ENCODE data around the gene SLCO4A1.

SLCO4A1 gene

DNA sequence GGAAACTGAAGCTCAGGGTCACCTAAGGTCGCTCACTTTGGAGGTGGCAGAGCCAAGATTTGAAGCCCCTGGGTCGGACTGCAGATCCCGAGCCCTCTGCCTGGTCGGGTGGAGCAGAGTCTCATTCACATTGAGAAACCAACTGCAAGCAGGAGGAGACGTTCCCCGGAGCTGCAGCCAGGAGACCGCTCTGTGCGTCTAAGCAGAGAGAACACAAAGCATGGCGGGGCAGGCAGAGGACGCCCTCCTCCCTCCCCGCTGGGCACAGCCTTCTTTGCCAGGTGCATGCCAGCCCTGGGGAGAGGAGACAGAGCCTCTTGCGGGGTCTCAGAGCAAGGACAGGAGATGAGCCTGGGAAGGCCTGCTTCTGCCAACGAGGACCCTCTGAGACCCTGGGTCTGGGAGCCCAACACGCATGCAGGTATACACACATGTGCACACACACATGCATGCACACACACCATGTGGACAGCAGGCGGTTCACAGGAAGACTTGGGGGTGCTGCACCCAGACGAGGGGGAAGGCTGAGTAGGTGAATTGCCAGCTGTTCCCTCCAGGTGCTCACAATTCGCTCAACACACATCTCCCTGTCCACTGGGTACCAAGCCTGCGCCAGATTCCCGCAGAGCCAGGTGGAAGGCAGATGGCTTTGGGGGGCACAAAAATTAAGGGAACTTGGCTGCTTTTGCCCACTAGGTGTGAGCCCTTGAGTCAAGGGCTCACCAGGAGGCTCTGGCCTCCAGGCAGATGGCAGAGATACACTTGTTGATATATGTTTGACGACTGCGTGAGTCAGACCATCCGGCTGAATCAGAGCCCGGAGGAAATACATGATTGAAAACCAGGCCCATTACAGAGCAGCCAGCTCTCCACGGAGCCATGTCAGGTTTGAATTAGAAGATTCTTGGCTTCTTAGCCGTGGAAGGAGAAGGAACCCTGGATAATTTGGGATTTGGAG, 60.9 kb downstream of the SLCO4A1 start:
- no peak for DNase-seq

DNA sequence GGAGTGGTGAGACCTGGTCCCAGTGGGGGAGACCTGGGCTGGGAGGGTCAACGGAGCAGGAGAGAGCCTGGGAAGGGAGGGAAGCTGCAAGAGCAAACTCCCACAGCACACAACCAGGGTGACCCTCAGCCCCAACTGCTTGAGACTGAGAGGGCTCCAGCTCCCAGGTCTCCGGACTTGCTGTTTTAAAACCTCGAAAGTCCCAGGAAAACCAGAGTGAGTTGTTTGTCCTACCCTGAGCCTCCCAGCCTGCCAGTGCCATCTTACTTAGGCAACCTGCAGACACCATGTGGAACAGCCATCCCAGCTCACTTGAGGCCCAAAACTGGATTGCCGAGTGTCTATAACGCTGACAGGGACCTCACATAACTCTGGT, 61.5 kb downstream of the SLCO4A1 start:
- DNase-seq = no peak

DNA sequence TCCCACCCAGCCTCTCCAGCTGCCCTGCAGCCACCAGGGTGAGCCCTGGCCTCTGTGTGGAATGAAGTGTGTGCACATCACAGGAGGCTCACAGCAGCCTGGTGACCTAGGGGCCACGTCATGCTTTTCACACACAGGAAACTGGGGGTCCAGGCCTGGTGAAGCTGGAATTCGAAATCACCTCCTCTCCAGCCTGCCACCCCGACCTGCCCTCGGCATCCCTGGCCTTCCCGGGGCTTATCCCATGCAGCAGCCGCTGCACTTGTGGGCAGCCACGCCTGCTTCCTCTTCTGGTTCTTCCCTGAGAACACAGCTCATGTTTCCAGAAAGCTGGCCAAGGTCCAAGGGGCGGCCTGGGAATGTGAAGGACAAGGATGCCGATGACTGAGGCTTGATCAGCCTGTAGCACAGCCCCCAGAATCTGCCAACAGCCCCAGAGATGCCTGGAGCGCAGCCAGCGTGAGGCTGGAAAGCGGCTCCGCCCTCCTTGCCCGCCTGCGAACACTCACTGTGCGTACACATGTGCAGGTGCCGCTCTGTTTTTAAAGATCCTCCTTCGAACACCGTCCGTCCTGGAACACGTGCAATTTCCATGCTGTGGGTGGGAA, 62.1 kb downstream of the SLCO4A1 start:
- DNase-seq = peak; percentile 75

DNA sequence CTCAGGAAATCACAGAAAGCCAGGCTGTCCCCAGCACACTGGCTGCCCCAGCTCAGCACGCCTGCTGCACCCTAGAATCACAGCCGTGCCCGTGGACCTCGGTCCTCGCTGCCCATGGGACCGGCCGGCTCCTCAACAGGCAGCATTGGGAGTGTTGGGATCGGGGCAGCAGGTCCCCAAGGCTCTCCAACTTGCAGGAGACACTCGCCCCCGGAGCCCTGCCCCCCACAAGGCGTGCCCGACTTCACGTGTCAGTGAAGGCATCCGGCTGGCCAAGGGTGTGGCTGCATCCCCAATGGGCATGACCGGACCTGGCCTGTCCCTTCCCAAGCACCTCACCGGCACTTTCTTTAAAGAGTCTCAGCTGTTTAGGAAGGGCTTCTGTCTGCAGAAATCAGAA, 63.3 kb downstream of the SLCO4A1 start:
- DNase-seq = no peak

DNA sequence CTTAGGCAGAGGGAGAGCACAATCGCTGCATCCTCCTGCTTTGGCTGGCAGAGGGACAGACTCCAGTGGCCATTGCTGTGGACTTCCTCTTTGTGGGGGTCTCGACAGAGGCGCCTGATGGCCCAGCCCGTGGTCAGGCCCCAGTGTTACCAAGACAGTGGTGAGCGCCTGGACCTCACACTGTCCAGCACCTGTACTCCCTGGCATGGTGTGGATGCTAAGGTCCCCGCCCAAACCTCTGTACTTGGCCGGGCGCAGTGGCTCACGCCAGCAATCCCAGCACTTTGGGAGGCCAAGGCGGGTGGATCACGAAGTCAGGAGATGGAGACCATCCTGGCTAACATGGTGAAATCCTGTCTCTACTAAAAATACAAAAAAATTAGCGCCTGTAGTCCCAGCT, 64.0 kb downstream of the SLCO4A1 start:
- DNase-seq = no peak

DNA sequence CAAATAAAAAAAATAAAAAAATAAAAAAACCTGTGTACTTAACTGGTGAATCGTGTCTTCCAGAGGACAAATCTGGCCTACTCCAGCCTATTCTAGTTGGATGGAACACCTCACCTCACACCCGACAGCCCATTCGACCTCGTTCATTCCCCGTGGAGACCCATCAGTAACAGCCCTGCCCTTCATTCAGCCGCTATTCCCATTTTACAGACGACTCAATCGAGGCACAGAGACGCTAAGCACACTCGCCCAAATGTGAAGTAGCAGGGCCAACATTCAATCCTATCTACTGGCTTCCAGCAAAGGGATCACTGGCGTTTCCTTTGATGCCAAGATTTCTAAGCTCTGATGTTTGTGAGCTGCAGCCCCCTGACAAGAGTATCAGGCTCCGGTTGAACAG, 64.6 kb downstream of the SLCO4A1 start:
- no peak for DNase-seq

DNA sequence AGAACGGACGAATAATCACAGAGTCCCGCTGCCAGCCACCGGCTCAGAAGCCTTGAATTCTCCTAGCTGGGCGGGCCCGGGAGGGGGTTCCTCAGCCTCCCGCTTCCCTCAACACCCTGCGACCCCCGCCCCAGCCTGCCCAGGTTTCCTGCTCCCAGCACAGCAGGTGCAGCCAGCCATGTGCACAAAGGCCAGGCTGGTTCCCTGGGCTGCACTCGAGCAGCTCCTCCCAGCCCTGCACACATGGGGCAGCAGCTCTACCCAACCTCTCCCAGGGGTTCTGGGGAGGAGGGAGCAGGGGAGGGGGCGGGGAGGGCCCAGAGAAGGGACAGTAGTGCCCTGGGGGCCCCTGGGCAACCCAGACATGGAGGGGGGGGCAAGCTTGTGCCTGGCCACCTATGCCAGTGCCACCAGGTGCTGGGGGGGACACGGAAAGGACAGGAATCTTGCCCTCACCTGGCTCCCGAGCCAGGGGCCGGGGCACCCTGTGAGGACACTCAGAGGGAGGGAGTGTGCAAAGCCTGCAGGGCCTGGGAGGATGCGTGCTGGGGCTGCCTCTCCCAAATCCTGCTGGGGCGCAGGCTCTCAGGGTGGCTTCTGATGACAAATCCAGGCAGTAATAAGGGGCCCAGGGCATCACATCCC, 65.1 kb downstream of the SLCO4A1 start:
- no peak for DNase-seq

DNA sequence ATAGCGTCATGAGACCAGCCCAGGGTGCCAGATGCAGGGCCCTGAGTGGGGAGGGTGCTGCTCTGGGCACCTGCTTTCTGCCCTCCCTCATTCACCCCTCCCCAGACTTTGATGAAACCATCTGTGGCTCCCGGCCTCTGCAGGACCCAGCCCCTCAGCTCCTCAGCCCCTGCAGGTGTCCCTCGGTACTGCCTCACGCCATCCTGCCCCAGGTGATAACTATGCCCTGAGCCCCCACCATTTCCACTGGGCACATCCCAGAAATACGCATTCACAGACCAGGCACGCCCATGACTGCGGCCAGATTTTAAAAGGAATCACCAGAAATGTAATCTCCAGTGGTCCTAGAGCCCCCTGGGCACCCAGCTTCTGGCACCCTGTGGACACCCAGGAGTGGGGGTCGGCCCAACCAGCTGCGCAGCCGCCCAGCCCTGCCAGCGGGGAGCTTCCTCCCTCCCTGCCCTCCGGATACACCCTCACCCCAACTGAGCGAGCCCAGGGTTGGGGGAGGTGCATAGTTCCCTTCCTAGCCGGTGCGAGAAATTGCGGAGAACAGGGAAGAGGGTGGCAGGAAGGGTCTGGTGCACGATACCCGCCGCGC, 65.7 kb downstream of the SLCO4A1 start:
- DNase-seq = no peak

DNA sequence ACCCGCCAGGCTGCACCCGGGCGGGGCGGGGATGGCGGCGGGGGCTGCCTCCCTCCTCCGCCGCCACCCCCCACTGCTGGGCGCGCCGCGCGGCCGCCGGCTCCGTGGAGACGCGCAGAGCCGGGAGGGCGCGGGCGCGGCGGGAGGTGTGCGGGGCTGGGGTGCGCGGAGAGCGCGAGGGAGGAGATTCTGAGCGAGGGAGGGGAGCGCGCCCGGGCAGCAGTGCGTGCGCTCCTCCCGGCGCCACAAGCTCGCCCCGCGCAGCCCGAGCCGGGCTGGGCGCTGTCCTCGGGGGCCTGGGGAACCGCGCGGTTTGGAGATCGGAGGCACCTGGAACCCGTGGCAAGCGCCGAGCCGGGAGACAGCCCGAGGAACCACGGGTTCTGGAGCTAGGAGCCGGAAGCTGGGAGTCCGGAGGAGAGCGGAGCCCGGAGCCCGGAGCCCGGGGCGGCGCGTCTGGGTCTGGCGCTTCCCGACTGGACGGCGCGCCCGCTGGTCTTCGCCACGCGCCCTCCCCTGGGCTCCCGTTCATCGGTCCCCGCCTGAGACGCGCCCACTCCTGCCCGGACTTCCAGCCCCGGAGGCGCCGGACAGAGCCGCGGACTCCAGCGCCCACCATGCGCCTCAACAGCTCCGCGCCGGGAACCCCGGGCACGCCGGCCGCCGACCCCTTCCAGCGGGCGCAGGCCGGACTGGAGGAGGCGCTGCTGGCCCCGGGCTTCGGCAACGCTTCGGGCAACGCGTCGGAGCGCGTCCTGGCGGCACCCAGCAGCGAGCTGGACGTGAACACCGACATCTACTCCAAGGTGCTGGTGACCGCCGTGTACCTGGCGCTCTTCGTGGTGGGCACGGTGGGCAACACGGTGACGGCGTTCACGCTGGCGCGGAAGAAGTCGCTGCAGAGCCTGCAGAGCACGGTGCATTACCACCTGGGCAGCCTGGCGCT, 66.6 kb downstream of the SLCO4A1 start, which contains the start of gene NTSR1:
Gene NTSR1, plus strand, starts transcription at position 246 of the 946 bp plus-strand sequence. Its CDS starts 372 bp downstream, at position 618.
- no peak for DNase-seq

DNA sequence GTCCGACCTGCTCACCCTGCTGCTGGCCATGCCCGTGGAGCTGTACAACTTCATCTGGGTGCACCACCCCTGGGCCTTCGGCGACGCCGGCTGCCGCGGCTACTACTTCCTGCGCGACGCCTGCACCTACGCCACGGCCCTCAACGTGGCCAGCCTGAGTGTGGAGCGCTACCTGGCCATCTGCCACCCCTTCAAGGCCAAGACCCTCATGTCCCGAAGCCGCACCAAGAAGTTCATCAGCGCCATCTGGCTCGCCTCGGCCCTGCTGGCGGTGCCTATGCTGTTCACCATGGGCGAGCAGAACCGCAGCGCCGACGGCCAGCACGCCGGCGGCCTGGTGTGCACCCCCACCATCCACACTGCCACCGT, 67.2 kb downstream of the SLCO4A1 start:
- DNase-seq = no peak

DNA sequence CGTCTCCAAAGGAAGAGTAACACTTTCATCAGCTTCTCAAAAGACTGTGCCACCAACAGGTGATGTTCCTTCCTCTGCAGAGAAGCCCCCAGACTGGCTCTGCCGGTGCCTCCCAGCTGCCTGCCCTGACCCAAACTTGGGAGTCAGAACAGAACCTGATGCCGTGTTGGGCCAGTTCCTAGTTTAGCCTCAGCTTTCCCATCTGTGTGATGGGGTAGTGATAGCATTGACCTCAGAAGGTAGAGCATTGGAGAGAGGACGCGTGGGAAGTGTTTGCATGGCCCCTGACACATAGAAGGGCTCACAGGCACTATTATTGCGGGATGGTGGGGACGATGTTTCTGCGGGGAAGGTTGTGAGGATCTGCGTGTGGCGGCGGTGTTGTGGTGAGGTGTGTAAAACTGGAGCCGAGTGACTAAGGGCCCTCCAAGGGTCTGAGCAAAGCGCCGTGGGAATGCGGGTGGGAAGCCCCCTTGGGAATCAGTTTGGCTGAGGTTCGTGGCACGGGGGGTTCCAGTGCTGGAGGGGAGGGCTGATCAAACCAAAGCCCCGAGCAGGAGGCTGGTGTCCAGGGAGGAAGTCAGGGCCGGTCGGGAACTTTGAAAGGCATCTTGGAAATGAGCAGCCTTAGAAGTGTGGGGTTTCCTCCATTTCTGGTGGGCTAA, 68.0 kb downstream of the SLCO4A1 start:
- no peak for DNase-seq

DNA sequence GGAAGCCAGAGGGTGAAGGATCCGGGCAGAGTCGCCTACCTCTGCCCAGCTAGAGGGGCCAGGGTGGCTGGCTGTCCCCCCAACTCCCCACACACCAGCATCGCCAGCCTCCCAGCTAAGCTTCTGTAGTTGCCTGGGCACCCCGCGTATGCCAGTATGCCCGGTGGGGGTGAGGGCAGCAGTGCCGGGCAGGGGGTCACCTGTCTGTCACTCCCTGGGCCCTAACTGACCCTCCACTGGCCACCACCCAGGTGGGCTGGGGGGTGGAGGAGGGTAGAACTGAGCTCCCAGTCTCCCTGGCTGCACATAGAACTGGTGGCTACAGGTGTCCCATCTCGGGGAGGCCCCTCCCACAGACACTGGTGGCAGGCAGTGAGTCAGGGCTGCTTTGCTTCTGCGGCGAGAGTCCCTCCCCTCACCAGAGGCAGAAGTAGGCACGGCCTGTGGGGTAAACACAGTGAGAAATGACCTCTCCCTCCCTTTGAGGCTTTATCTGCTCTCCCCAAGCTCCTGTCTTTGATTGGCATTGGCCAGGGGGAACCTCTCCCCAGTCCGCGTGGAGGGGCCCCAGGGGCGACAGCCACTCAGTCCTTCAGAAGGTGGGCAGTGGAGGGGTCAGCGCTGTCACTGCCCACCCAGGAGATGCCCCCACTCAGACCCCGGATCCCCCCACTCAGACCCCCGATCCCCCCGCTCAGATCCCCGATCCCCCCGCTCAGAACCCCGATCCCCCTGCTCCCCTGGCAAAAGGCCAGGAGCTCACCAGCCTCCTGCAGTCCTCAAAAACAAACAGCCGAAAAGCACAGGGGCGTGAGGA, 68.8 kb downstream of the SLCO4A1 start:
- DNase-seq = no peak

DNA sequence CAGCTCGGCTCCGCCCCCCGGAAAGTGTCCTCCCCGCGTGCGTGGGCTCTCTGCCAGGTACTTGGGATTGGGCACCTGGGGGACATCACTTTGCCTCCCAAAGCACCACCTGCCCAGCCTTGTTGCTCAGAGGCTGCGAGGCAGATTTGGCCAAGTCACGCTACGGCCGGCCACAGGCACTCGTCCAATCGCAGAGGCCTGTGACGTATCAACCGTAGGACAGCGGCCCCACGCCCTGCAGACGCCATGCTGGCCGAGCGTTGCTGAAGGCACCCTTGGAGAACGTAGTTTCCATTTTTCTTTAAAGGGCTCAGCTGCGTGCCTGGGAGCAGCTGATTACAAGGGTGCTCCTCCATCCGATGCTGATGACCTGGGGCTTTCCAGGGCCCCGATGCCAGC, 69.4 kb downstream of the SLCO4A1 start:
- no peak for DNase-seq

DNA sequence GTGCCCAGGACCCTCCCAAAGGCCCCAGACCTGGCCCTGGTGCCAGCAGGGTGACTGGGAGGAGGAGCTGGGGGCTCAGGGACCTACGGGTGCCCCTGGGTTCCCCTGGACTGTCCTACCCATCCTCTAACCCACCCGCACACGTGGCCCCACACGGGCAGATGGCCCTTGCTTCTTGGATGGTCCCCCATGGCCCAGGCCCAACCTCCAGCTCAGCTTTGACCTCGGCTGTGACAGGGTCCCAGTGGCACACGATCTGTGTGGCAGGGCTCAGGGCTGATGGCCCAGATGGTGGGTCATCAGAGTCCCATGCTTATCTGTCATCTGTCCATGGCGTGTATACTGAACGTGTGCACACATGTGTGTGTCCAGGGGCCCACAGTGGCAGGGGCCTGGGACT, 70.3 kb downstream of the SLCO4A1 start:
- DNase-seq = no peak

DNA sequence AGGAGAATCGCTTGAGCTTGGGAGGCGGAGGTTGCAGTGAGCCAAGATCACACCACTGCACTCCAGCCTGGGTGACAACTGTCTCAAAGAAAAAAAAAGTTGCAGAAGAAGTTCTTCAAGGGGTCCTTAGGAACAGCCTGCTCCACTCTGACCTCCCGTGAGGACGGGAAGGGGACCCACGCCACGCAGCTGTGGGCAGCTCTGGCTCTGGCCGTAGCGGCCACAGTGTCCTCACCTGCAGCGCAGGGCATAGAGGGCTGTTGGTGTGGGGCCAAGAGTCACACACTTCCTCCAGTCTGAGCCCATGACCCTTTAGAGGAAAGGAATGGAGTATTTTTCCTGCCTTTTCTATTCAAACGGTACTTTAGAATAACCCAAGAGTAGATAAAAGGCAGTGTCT, 71.7 kb downstream of the SLCO4A1 start:
- DNase-seq = no peak

DNA sequence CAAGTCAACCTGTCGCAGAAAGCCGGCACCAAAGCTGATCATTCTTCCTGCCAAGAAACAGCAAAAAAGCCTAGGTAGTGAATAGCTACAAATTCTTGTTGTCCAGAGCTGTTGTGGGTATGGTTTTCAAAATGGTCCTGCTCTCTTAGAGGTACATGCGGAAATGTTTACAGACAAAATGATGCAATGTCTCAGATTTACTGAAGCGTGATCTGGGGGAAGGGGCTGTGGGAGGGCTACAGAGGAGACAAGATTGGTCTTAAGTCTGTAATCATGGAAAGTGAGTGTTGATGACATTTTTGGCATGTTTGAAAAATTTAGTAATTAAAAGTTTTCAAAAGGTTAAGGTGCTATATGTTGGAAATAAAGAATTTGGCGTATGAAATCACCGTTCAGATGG, 72.5 kb downstream of the SLCO4A1 start:
- DNase-seq = no peak

DNA sequence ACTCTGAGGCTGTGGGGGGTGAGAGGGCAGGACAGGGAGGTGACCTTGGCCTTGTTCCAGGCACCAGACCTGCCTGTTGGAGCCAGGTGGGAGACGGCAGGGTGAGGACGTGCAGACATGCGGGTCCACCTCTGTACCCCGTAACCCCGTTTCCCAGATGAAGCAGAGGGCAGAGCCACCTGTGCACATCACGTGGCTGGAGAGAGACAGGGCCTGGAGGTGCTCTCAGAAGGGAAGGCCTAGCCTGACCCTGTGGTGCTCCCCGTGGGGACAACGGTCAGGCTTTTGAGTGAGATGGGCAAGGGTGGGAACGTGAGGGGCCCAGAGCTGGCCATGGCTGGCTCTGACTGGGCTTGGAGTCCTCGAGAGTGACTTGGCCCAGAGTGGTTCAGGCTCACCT, 72.9 kb downstream of the SLCO4A1 start:
- DNase-seq = no peak

DNA sequence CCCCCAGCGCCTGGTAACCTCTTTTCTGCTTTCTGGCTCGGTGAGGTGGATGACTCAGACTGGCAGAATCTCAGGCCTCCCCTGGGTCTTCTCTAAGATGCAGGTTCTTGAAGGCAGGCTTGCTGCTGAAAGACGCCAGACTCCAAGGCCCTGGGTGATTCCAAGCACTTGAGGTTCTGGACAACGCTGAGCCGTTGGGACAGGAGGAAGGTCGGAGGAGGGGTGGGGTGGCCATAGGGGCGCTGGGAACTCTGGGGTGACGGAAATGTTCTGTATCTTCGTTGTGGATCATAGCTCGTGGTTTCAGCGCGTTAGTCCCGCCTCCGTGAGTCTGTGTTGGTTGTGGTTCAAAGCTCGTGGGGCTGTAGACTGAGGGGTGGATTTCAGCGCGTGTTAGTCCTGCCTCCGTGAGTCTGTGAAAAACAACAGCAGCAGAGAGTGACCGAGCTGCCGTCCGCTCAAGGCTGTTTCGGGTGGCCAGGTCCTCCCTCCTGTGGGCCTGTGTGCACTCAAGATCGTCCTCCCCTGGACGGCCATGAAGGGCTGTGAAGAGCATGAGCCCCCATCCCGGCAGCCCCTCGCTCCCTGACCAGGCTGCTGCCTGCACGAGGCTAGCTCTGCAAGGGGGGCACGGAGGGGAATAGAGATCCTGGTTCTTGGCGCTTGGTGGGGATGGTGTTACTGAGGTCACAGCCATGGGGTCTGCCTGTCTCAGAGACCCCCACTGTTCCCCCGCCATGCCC, 74.1 kb downstream of the SLCO4A1 start:
- DNase-seq = no peak

DNA sequence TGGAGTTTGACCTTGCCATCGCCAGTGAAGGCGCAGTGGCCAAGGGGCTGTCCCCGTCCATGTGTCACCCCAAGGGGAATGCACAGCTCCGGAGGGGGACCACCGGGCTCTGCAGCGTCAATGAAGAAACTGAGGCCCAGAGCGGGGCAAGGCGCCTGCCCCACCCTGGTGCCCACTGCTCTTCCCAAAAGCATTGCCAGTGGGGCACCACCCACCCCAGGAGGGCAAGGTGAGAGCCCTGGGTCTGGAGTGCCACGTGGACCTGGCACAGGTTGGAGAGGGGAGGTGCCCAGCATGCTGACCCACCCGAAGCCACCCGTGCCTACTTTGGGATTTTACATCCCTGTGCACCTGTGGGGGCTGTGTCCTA, 74.6 kb downstream of the SLCO4A1 start:
- no peak for DNase-seq

DNA sequence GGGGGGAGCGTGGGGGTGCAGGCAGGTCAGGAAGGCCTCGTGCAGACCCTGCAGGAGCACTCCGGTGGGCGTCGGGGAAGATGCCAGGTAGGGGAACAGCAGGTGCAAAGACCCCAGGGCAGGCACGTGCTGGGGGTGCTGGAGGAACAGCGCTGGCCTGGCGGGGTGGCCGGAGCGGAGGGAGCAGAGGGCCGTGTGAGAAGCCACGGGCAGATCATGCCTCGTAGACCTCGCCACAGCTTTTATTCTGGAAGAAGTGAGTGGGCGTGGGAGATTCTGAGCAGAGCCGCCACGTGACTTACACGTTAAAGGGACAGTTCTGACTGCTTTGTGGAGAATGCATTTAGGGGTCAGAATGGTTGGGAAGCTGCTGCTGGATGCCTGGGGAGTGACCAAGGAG, 75.6 kb downstream of the SLCO4A1 start:
- no peak for DNase-seq
